AG04449 (cell line): ENCODE measurements around the gene OR3A1.
"Not testable (repeated sequence)": the region's sequence is repeated elsewhere in the genome, so short reads cannot be mapped to it uniquely, and the experiment has no call there.

ENCODE experiments used
- CTCF ChIA-PET: fragments of 350-600 bp; formaldehyde crosslinking; extraction: SDS; loops from one replicate; lab custom pipeline; 2021; ENCODE audit warnings: antibody characterized with exemption; lab: Yijun Ruan, JAX
- POLR2A ChIA-PET: fragments of 400-600, 350-600 bp; formaldehyde crosslinking; extraction: SDS; loops from one replicate; lab custom pipeline; 2020; ENCODE audit warnings: antibody characterized with exemption, inconsistent platforms; lab: Yijun Ruan, JAX
- DNase-seq: peaks from one replicate; pipeline ENCODE4 v3.0.0-alpha.2; 2010; ENCODE audit warnings: low read depth, low spot score
- H3K4me3 ChIP-seq: 2 replicates; pipeline ENCODE4 v1.5.1; 2011; ENCODE audit warnings: low read depth, mild to moderate bottlenecking, control low read depth, low read length
- CTCF ChIP-seq: IDR thresholded peaks from one replicate; pipeline ENCODE4 v1.5.1; 2011; ENCODE audit warnings: mild to moderate bottlenecking, moderate library complexity, low read length, control low read depth, inconsistent platforms; ENCODE audit not compliant: insufficient read depth; ENCODE audit errors: missing control alignments

The OR3A1 gene

GRCh38 chr17:3282901-3283300 is 15.3 kb downstream of the OR3A1 start:
- no peak overlapping the region for H3K4me3 ChIP-seq
- CTCF ChIA-PET: no interaction called here
- DNase-seq: no peak
- no peak for TF ChIP-seq CTCF
- POLR2A ChIA-PET: no interaction called here

- POLR2A ChIA-PET: no interaction called here
- CTCF ChIA-PET: no interaction called here
- H3K4me3 ChIP-seq: no peak overlapping the region
- no peak for TF ChIP-seq CTCF
- no peak for DNase-seq
Observed at GRCh38 chr17:3276126-3276525, 22.0 kb downstream of the OR3A1 start.

DNA sequence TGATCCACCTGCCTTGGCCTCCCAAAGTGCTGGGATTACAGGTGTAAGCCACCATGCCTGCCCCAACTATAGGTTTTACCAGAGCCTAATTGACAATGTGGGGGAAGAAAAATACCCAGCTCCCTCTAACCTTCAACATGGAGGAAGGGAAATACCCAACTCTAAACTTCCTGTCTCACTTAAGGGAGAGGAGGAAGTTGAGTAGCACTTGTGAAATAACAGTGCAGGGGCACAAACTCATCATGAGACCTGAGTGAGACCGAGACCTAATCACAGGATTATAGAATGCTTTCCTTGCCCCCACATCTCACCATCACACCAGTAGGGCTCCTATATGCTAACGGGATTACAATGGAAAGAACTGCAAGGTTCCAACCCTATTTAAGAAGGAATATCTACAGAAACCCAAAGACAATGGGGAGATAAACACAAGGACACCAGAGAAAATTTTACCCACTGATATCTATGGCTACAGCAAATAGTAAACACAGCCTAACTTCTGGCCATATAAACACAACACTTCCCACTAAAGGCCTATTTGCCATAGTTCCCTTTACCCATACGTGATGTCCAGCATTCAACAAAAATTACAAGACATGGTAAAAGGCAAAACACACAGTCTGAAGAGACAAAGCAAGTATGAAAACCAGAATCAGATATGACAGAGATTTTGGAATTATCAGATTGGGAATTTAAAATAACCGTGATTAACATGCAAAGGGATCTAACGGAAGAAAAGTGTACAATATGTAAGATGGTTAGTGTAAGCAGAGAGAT is 26.9 kb downstream of the OR3A1 start:
- ChIA-PET POLR2A (no interaction called here), CTCF (no interaction called here)
- H3K4me3 ChIP-seq: no peak overlapping the region
- no peak for DNase-seq
- no peak for TF ChIP-seq CTCF

DNA sequence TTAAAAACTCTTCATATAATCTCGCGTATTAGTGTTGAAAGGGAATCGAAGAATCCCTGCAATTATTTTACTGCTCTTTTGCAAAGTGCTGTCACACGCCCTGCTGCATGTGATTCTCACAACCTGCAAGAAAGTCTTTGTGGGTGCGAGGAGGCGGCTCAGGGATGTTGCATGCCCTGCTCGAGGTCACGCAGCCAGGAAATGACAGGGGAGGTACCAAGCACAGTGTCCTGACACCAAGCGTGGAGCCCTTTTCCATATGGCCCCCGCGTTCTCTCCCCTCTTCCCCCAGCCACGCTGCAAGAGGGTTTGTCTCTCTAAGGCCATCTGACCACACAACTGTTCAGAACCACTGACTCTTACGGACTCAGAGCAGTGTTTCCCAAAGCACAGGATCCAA is 37.6 kb downstream of the OR3A1 start:
- no peak for DNase-seq
- TF ChIP-seq CTCF: no peak
- H3K4me3 ChIP-seq: no peak overlapping the region
- POLR2A ChIA-PET: no interaction called here
- CTCF ChIA-PET: no interaction called here

DNA sequence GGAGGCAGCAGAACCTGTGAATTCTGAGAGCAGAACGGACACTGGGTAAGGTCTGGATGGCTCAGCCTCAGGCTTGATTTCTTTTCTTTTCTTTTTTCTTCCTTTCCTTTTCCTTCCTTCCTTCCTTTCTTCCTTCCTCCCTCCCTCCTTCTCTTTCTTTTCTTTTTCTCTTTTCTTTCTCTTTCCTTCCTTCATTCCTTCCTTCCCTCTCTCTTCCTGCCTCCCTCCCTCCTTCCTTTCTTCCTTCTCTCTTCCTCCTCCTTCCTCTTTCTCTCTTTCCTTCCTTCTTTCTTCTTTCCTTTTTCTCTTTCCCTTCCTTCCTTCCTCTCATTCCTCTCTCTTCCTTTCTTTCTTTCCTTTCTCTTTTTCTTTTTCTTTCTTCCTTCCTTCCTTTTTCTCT is 38.0 kb downstream of the OR3A1 start:
- TF ChIP-seq CTCF: no peak
- CTCF ChIA-PET: no interaction called here
- POLR2A ChIA-PET: no interaction called here
- DNase-seq: no peak
- no peak overlapping the region for H3K4me3 ChIP-seq

DNA sequence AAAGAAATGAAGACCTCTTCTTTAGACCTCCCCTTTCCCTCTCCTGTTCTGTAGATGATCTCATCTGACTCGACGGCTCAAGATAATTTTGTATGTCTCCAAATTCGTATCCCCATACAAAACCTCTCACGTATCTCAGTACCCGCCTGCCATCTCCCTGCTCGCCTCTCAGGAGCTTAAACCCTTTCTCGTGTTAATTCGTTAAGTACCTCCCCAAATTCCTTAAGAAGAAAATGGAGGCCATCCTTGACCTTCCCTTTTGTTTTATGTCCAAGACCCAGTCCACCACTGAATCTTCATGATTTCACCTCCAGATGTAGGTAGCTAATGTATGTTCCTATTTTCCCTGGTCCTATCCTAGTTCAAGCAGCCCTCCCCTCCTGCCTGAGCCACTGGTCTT is 41.6 kb downstream of the OR3A1 start:
- ChIA-PET CTCF (no interaction called here), POLR2A (no interaction called here)
- no peak for TF ChIP-seq CTCF
- H3K4me3 ChIP-seq: no peak overlapping the region
- no peak for DNase-seq

- CTCF ChIA-PET, H3K4me3 ChIP-seq, POLR2A ChIA-PET, DNase-seq: not testable (repeated sequence)
Observed at GRCh38 chr17:3249013-3249412, 49.1 kb downstream of the OR3A1 start.

- H3K4me3 ChIP-seq, DNase-seq, POLR2A ChIA-PET, CTCF ChIA-PET: not testable (repeated sequence)
Observed at GRCh38 chr17:3244841-3245240, 53.3 kb downstream of the OR3A1 start.

- POLR2A ChIA-PET, H3K4me3 ChIP-seq, DNase-seq, CTCF ChIA-PET: not testable (repeated sequence)
Observed at GRCh38 chr17:3241044-3241443, 57.1 kb downstream of the OR3A1 start.
